K562 (cell line): Measurements from ENCODE around the gene GARNL3.

Experiments used
- CHD1 ChIP-seq: fragments of 200-600 bp; sonication (generic); IDR thresholded peaks from one replicate; pipeline ENCODE4 v1.6.1; 2012; ENCODE audit warnings: mild to moderate bottlenecking, moderate library complexity, low read length, inconsistent platforms
- CTCF ChIP-seq, 3 experiments: IDR thresholded peaks in 2 of 3; conservative IDR thresholded peaks in 1 of 3; 2 replicates each; pipeline ENCODE4 v1.5.1; 2011 to 2012; ENCODE audit warnings: low read length in 3 of 3, mild to moderate bottlenecking in 3 of 3, control low read depth in 2 of 3, improper control_type of control experiment in 1 of 3, inconsistent platforms in 1 of 3, low read depth in 1 of 3, mixed read lengths in 1 of 3, moderate library complexity in 1 of 3; ENCODE audit not compliant: insufficient read depth in 2 of 3
- FOS ChIP-seq: IDR thresholded peaks from 3 replicates; pipeline ENCODE4 v1.6.1; 2011; ENCODE audit not compliant: insufficient read length; ENCODE audit errors: extremely low read depth
- FOXK1 ChIP-seq: sonication (generic); formaldehyde crosslinking; IDR thresholded peaks from 2 replicates; pipeline ENCODE4 v1.8.0; 2022; ENCODE audit warnings: missing genetic modification reagents, mild to moderate bottlenecking, borderline replicate concordance
- MITF ChIP-seq: IDR thresholded peaks from 2 replicates; pipeline ENCODE4 v1.6.1; 2014; ENCODE audit warnings: antibody characterized with exemption
- NFYB ChIP-seq: IDR thresholded peaks from 2 replicates; pipeline ENCODE4 v1.6.1; 2011; ENCODE audit warnings: mild to moderate bottlenecking, moderate library complexity; ENCODE audit not compliant: insufficient read length; ENCODE audit errors: extremely low read depth
- POLR2A ChIP-seq: fragments of 450-650 bp; conservative IDR thresholded peaks from 2 replicates; pipeline ENCODE4 v1.6.1; 2016
- POLR2AphosphoS5 ChIP-seq: IDR thresholded peaks from 2 replicates; pipeline ENCODE4 v1.6.1; 2011; ENCODE audit warnings: mild to moderate bottlenecking, low read depth, low read length, moderate library complexity; ENCODE audit not compliant: control insufficient read depth, insufficient read depth
- RFX5 ChIP-seq: IDR thresholded peaks from 2 replicates; pipeline ENCODE4 v1.6.1; 2011; ENCODE audit warnings: low read depth, mild to moderate bottlenecking, improper control_type of control experiment, low read length
- TCF7L2 ChIP-seq: fragments of 150-350 bp; IDR thresholded peaks from 2 replicates; pipeline ENCODE4 v1.6.1; 2016; ENCODE audit warnings: low read depth, mild to moderate bottlenecking, low read length, moderate library complexity
- THRA ChIP-seq: fragments of 450-650 bp; IDR thresholded peaks from 2 replicates; pipeline ENCODE4 v1.6.1; 2017; ENCODE audit warnings: mild to moderate bottlenecking, moderate library complexity
- YY1 ChIP-seq, 3 experiments: IDR thresholded peaks; 2 replicates each; pipeline ENCODE4 v1.6.1; 2011; ENCODE audit warnings: low read length in 2 of 3, mild to moderate bottlenecking in 2 of 3, moderate library complexity in 2 of 3, borderline replicate concordance in 1 of 3, control low read depth in 1 of 3, low read depth in 1 of 3; ENCODE audit not compliant: insufficient read depth in 3 of 3, insufficient replicate concordance in 2 of 3, control insufficient read depth in 1 of 3, insufficient read length in 1 of 3; ENCODE audit errors: extremely low read depth in 1 of 3
- ZKSCAN1 ChIP-seq: fragments of 150-350 bp; IDR thresholded peaks from 2 replicates; pipeline ENCODE4 v1.6.1; 2016; ENCODE audit warnings: low read depth, low read length
- ZNF518B ChIP-seq: fragments of 250-450 bp; sonication (Bioruptor Pico); IDR thresholded peaks from 2 replicates; pipeline ENCODE4 v1.5.0; 2021; ENCODE audit warnings: mild to moderate bottlenecking, moderate library complexity

GRCh38 chr9:127232833-127233549 lies 31.6 kb upstream of the GARNL3 start:
- TF ChIP-seq POLR2AphosphoS5 (no peak), POLR2A (no peak), YY1 (IDR thresholded peaks at IDR 0.05; ENCODE audit: borderline replicate concordance in 1 of 3, control insufficient read depth in 1 of 3, extremely low read depth in 1 of 3, insufficient read depth in 3 of 3, insufficient read length in 1 of 3, insufficient replicate concordance in 2 of 3, low read depth in 1 of 3, low read length in 2 of 3) (no peak), FOXK1 (no peak), FOS (no peak), ZNF518B (no peak), MITF (no peak), CTCF (IDR thresholded peaks at IDR 0.05 in 2 of 3, conservative IDR thresholded peaks at IDR 0.05 in 1 of 3; ENCODE audit: insufficient read depth in 2 of 3, low read depth in 1 of 3, low read length in 3 of 3) (no peak), TCF7L2 (no peak), ZKSCAN1 (no peak), RFX5 (no peak), NFYB (peak; percentile 26), THRA (no peak), CHD1 (no peak)
